Measurements from ENCODE around the gene TCF20. TPM values are rescaled to one million over a fixed set of nuclear protein-coding genes. Genes with fewer than 3 reads are reported as not detected.
A peak's percentile ranks its signal among the peaks of the same experiment; 100 is the strongest.

Gene TCF20
- total RNA-seq, 1 donor from 2014 or later: 38.8 TPM

DNA sequence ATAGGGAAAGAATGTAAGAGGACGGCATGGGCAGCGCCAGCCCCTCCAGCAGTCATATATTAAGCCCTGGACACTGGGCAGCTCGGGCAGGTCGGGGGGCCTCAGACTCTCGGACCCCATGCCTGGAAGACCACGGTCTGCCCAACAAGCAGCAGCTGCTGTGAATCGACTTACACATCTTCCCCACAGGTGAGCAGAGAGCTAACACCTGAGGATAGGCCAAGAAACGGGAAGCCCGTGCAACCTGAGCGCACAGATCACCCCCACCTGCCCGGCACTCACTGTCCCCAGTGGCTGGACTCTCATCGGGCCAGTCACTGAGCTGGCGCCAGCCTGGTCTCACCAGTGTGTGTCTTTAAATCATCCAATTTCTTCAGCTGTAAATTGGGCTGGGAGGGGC lies 4.7 kb upstream of the TCF20 start:
- DNase-seq (no peak), ATAC-seq (no peak)
- TF ChIP-seq, protein P1, sequence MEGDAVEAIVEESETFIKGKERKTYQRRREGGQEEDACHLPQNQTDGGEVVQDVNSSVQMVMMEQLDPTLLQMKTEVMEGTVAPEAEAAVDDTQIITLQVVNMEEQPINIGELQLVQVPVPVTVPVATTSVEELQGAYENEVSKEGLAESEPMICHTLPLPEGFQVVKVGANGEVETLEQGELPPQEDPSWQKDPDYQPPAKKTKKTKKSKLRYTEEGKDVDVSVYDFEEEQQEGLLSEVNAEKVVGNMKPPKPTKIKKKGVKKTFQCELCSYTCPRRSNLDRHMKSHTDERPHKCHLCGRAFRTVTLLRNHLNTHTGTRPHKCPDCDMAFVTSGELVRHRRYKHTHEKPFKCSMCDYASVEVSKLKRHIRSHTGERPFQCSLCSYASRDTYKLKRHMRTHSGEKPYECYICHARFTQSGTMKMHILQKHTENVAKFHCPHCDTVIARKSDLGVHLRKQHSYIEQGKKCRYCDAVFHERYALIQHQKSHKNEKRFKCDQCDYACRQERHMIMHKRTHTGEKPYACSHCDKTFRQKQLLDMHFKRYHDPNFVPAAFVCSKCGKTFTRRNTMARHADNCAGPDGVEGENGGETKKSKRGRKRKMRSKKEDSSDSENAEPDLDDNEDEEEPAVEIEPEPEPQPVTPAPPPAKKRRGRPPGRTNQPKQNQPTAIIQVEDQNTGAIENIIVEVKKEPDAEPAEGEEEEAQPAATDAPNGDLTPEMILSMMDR (IDR thresholded peaks at IDR 0.05): no peak
- H3K4me1 ChIP-seq: peaks cover 6% of the 10 kb centered on the region
- no peaks in the 10 kb centered on the region for H3K9me3 ChIP-seq
- H3K27ac ChIP-seq: no peak overlapping the region
- H3K27me3 ChIP-seq (ENCODE audit: low read depth): peaks cover 8% of the 10 kb centered on the region
- intact Hi-C loops (cut with DNase I): no loop called here
- no peaks in the 10 kb centered on the region for H3K36me3 ChIP-seq
- H3K4me3 ChIP-seq: no peak overlapping the region

DNA sequence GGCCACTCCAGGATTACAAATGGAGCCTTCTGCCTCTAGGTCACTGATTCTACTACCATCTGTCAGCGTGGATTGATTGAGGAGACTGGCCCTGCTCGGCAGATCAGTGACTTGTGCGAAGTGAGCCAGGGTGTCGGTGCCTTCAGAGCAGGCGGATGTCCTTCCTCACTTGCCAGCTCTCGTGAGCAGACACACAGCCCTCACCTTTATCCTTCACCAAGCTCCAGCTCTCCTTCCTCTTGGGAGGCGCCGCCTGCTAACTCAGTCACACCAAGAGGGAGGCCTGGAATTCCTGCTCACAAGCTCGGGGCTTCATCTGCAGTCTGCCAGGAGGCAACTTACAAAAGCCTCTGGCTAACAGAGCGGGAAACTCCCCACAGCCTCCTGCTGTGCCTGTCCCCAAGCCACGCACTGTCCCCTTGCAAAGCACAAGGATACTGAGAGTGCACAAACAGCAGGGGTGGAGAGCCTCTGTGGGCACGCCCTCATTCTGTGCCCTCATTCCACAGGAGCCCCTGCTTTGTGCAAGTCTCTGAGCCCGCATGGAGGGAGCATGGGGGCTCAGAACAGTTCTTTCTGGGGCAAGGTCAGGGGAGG lies 3.5 kb upstream of the TCF20 start:
- Histone ChIP-seq H3K9me3 (no peaks in the 10 kb centered on the region), H3K36me3 (no peaks in the 10 kb centered on the region), H3K4me3 (no peak overlapping the region), H3K27ac (no peak overlapping the region), H3K4me1 (peaks cover 8% of the 10 kb centered on the region), H3K27me3 (ENCODE audit: low read depth) (no peaks in the 10 kb centered on the region)
- no peak for DNase-seq
- TF ChIP-seq, protein P1 (IDR thresholded peaks at IDR 0.05): no peak
- no peak for ATAC-seq
- intact Hi-C loops (cut with DNase I): no loop called here

DNA sequence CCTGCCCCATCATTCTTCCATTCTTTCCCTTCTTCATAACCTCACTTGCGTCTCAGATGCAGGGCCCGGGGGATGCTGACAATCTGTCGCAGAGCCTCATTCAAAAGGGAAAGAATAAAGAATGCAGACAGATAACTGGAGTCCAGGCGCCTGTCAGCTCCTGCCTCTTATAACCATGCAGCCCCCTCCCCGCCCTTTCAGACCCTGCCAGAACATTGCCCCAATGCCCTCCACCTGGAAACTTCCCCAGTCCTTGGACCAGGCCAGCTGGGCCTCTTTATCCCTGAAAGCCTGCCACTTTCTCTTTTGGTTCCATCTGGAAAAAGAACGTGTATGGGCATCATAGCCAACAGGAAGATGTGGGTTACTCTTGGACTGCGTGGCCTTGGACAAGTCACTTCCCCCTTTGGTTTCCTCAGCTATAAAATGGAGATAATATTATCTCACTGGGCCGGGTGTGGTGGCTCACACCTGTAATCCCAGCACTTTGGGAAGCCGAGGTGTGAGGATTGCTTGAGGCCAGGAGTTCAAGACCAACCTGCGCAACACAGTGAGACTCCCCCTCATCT lies 2.1 kb upstream of the TCF20 start:
- peaks cover 17% of the 10 kb centered on the region for H3K4me1 ChIP-seq
- ATAC-seq: no peak
- H3K9me3 ChIP-seq: no peaks in the 10 kb centered on the region
- no peak overlapping the region for H3K4me3 ChIP-seq
- H3K36me3 ChIP-seq: no peaks in the 10 kb centered on the region
- no peaks in the 10 kb centered on the region for H3K27me3 ChIP-seq (ENCODE audit: low read depth)
- TF ChIP-seq, protein P1 (IDR thresholded peaks at IDR 0.05): no peak
- no peak overlapping the region for H3K27ac ChIP-seq
- no peak for DNase-seq
- intact Hi-C loops (cut with DNase I): no loop called here

DNA sequence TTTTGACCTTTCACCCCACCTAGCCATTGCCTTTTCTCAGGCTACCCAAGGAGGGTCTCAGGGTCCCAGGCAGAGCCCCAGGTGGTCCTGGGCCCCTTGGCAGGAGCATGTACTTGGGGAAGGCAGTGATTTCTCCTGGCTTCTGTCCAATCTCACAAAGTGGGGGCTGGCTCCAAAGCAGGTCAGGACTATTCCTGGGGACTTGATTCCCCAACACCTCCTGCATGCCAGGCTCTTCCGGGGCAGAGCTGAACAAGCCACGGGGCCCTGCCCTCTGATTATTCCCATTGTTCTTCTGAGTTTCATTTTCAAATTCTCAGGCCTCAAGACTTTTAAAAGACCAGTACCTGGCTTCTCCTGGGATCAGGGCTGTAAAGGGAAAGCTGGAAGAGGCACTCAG lies 1.5 kb upstream of the TCF20 start:
- ATAC-seq (no peak), DNase-seq (no peak)
- Histone ChIP-seq H3K9me3 (no peaks in the 10 kb centered on the region), H3K36me3 (no peaks in the 10 kb centered on the region), H3K27me3 (ENCODE audit: low read depth) (no peaks in the 10 kb centered on the region), H3K4me1 (peaks cover 17% of the 10 kb centered on the region), H3K4me3 (no peak overlapping the region), H3K27ac (no peak overlapping the region)
- intact Hi-C loops (cut with DNase I): no loop called here
- TF ChIP-seq, protein P1 (IDR thresholded peaks at IDR 0.05): no peak

DNA sequence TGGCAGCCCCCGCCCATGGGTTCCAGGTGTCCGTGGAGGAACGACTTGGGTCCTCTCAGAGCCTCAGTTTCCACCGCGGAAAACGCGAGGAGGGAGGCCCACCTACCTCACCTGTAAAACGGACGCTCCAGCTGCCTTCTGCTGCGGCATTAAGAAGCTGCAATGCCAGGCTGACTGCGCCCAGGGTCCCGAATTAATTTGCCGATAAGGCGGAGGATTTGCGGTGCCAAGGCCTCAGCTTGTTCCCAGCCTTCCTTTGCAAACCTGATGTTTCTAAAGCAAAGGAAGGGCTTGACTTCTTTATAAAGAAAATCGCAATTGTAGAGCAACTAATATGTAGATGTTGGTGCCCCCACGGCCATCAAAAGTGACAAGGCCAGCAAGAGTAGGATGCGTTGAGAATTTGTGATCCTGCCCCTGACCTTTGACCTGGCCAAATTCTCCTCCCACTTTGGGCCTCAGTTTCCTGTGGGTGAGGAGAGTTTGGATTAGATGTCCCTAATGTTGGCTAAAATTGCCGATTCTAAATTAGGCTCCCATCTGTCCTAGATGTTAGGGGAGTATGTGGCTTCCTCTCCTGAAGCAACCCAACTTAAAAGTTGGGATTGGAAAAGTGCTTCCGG lies 849 bp upstream of the TCF20 start:
- DNase-seq (no peak), ATAC-seq (no peak)
- intact Hi-C loops (cut with DNase I): no loop called here
- H3K4me3 ChIP-seq: peak overlapping the region; percentile 100
- TF ChIP-seq, protein P1 (IDR thresholded peaks at IDR 0.05): no peak
- H3K27me3 ChIP-seq (ENCODE audit: low read depth): no peaks in the 10 kb centered on the region
- H3K36me3 ChIP-seq: no peaks in the 10 kb centered on the region
- H3K4me1 ChIP-seq: peaks cover 17% of the 10 kb centered on the region
- no peak overlapping the region for H3K27ac ChIP-seq
- H3K9me3 ChIP-seq: no peaks in the 10 kb centered on the region
